Stimulated activated CD8-positive, alpha-beta memory T cell treated with anti-CD3 and anti-CD28 coated beads, Interleukin-15, amount 100 ng/mL, for 1 hour (primary cell): ENCODE measurements around the gene NDUFS8.

Experiments used
- DNase-seq: peaks from one replicate; pipeline ENCODE4 v3.0.0-alpha.2; 2020; ENCODE audit warnings: low read depth

The NDUFS8 gene

GRCh38 chr11:68049509-68050370 lies 19.3 kb downstream of the NDUFS8 start:
- DNase-seq: no peak

- DNase-seq: no peak
Observed at GRCh38 chr11:68050371-68050841, 19.9 kb downstream of the NDUFS8 start.

- no peak for DNase-seq
Observed at GRCh38 chr11:68051191-68052136, 21.0 kb downstream of the NDUFS8 start.

- no peak for DNase-seq
Observed at GRCh38 chr11:68052137-68052873, 21.8 kb downstream of the NDUFS8 start.

- DNase-seq: no peak
Observed at GRCh38 chr11:68053117-68053516, 22.6 kb downstream of the NDUFS8 start.

GRCh38 chr11:68053981-68054812 lies 23.7 kb downstream of the NDUFS8 start:
- no peak for DNase-seq

- DNase-seq: no peak
Observed at GRCh38 chr11:68056317-68057285, 26.1 kb downstream of the NDUFS8 start.

GRCh38 chr11:68057807-68058206 lies 27.3 kb downstream of the NDUFS8 start:
- DNase-seq: no peak

- DNase-seq: no peak
Observed at GRCh38 chr11:68061508-68061907, 31.0 kb downstream of the NDUFS8 start.

GRCh38 chr11:68064926-68065325 lies 34.4 kb downstream of the NDUFS8 start:
- DNase-seq: no peak

GRCh38 chr11:68065841-68066240 lies 35.4 kb downstream of the NDUFS8 start:
- no peak for DNase-seq

GRCh38 chr11:68066742-68067141 lies 36.3 kb downstream of the NDUFS8 start:
- DNase-seq: no peak

- no peak for DNase-seq
Observed at GRCh38 chr11:68067991-68068390, 37.5 kb downstream of the NDUFS8 start.

GRCh38 chr11:68071281-68072048 lies 41.0 kb downstream of the NDUFS8 start:
- DNase-seq: no peak

GRCh38 chr11:68074584-68075352 lies 44.3 kb downstream of the NDUFS8 start:
- no peak for DNase-seq

GRCh38 chr11:68076371-68077042 lies 46.0 kb downstream of the NDUFS8 start:
- no peak for DNase-seq
